Neutrophil (primary cell): Measurements from ENCODE around the gene MPST.

Source experiments
- H3K27ac ChIP-seq: fragments of 200-600 bp; sonication (generic); 2 replicates; pipeline ENCODE4 v1.5.1; 2016; ENCODE audit warnings: mild to moderate bottlenecking, moderate library complexity
- H3K27me3 ChIP-seq: fragments of 200-600 bp; sonication (generic); 2 replicates; pipeline ENCODE4 v1.6.0; 2016; ENCODE audit warnings: mild to moderate bottlenecking
- H3K36me3 ChIP-seq: fragments of 200-600 bp; sonication (generic); 2 replicates; pipeline ENCODE4 v1.5.1; 2017
- H3K4me1 ChIP-seq, 2 experiments: fragments of 200-600 bp in 1 of 2; sonication (generic) in 1 of 2; 1 replicate in 1 of 2; 2 replicates in 1 of 2; pipeline versions ENCODE4 v1.5.1 to v1.6.1; 2013 to 2016; ENCODE audit warnings: low read depth in 1 of 2, low read length in 1 of 2, mild to moderate bottlenecking in 1 of 2, moderate library complexity in 1 of 2; ENCODE audit not compliant: control insufficient read depth in 1 of 2, insufficient read depth in 1 of 2
- H3K4me3 ChIP-seq, 2 experiments: fragments of 200-600 bp in 1 of 2; sonication (generic) in 1 of 2; 1 replicate in 1 of 2; 2 replicates in 1 of 2; pipeline ENCODE4 v1.5.1; 2013 to 2016; ENCODE audit warnings: low read depth in 1 of 2, low read length in 1 of 2, mild to moderate bottlenecking in 1 of 2, moderate library complexity in 1 of 2
- H3K9me3 ChIP-seq: fragments of 200-600 bp; sonication (generic); 2 replicates; pipeline ENCODE4 v1.5.1; 2016
- CTCF ChIP-seq: fragments of 200-600 bp; sonication (generic); IDR thresholded peaks from 2 replicates; pipeline ENCODE4 v1.5.1; 2016; ENCODE audit warnings: antibody characterized with exemption

Gene MPST

DNA sequence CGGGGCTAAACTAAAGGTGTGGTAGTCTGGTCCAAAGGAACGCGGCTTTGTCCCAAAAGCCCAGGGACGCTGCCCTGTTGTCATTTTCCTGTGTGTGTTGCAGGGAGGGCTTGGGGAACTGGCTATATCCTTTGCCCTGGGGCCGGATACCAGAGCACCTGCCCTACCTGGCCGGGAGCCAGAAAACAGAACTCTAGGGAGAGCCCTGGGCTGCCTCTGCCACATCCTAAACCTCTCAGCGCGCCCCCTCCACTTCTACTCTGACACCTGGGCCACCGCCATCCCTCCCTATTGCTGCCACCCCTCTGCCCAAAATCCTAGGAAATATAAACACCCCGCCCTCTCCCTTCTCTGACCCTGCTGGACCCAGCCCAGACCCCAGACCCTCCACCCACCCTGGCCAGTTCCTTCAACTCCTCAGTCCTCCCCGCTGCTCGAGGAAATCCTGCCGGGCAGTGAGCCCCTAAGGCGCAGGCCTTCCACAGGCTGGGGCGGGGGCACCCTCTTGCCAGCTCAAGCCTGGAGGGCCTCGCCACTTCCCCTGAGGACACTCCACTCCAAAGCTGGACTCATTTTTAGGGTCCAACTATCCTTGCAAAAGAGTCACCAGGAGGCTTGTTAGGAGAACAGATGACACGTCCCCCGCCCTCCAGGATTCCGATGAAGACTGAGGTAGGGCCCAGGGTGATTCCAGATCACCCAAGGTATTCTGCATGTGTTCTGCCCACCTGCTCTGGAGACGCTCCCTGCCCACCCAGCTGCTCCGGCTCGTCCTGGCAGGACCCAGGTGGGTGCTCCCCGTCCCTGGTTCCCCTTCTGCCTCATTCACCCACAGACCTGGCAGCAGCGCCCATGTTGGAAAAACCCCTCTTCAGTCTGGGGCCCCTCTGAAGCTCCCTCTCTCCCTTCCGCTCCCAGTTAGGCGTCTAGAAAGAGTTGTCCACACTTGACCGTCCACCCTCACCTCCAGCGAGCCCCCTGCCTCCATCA is 44.2 kb downstream of the MPST start:
- H3K4me3 ChIP-seq: no peak overlapping the region
- no peak for TF ChIP-seq CTCF
- H3K9me3 ChIP-seq: no peaks in the 10 kb centered on the region
- H3K27me3 ChIP-seq: peaks cover 25% of the 10 kb centered on the region
- H3K36me3 ChIP-seq: no peaks in the 10 kb centered on the region
- no peak overlapping the region for H3K27ac ChIP-seq
- H3K4me1 ChIP-seq: no peaks in the 10 kb centered on the region

DNA sequence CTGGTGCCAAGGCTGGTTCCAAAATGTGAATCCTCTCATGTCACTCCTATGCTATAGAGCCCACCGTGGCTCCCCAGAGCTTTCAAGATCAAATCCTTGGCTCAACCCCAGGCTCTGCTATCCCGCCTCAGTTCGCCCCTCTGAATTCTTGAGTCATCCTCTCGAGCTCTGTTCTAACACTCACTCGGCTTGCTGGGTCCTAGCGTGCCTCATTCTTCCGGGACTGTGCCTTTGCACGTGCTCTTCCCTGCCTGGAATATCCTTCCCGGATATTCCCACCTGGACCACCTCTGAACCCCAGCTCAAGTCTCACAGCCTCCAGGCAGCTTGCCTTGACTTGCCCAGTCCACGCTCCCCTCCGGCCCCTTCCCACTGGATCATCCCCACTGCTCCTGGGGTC is 45.0 kb downstream of the MPST start:
- Histone ChIP-seq H3K9me3 (no peaks in the 10 kb centered on the region), H3K27me3 (peaks cover 33% of the 10 kb centered on the region), H3K4me1 (no peaks in the 10 kb centered on the region), H3K36me3 (no peaks in the 10 kb centered on the region), H3K4me3 (no peak overlapping the region), H3K27ac (no peak overlapping the region)
- no peak for TF ChIP-seq CTCF

DNA sequence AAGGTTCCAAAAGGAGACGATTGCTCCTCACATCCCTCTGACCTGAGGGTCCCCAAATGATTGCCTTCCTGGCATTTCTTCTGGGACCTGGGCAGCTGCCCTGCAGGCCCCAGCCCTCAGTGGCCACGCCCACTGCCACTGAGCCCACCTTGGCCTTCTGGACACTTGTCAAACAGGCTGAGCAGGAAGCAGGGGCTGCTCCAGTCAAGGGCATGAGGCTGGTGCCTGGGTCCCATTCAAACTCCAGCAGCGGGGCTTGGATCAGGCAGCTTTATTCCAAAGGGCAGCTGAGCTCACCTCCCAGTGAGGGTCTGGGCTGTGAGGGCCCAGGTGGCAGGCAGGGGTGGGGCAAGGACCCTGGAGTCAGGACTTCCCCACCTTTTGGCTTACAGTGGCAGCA is 45.6 kb downstream of the MPST start:
- TF ChIP-seq CTCF: no peak

GRCh38 chr22:37065961-37066360 is 46.4 kb downstream of the MPST start:
- no peaks in the 10 kb centered on the region for H3K4me1 ChIP-seq
- H3K9me3 ChIP-seq: no peaks in the 10 kb centered on the region
- H3K4me3 ChIP-seq: no peak overlapping the region
- no peaks in the 10 kb centered on the region for H3K36me3 ChIP-seq
- no peak for TF ChIP-seq CTCF
- H3K27me3 ChIP-seq: peaks cover 47% of the 10 kb centered on the region
- no peak overlapping the region for H3K27ac ChIP-seq

More for the DNA sequence above, 45.6 kb downstream of the MPST start:
- H3K4me3 ChIP-seq: no peak overlapping the region
- H3K4me1 ChIP-seq: no peaks in the 10 kb centered on the region
- no peak overlapping the region for H3K27ac ChIP-seq
- no peaks in the 10 kb centered on the region for H3K36me3 ChIP-seq
- H3K27me3 ChIP-seq: peaks cover 39% of the 10 kb centered on the region
- no peaks in the 10 kb centered on the region for H3K9me3 ChIP-seq

- Histone ChIP-seq H3K9me3 (no peaks in the 10 kb centered on the region), H3K27ac (no peak overlapping the region), H3K27me3 (peaks cover 55% of the 10 kb centered on the region), H3K4me3 (no peak overlapping the region), H3K36me3 (no peaks in the 10 kb centered on the region), H3K4me1 (no peaks in the 10 kb centered on the region)
- TF ChIP-seq CTCF: no peak
Measured at GRCh38 chr22:37067428-37067827, 47.9 kb downstream of the MPST start.
